Calu3 (cell line): ENCODE data around the gene TNFSF15. TPM values are rescaled to one million over a fixed set of nuclear protein-coding genes. Genes with fewer than 3 reads are reported as not detected.

Source experiments
- BruUV-seq: library from RNA; stranded (reverse); fragments of 400-500 nt; replicated peaks from 2 replicates; lab custom pipeline; 2021; lab: Mats Ljungman, UMichigan
- CTCF ChIA-PET: fragments of 300-600 bp; sonication (Branson Sonifier 250); formaldehyde crosslinking; loops from one replicate; lab custom pipeline; 2022; ENCODE audit warnings: antibody characterized with exemption; lab: Charles Lee
- DNase-seq: peaks from one replicate; pipeline ENCODE4 v3.0.0; 2022
- H3K27ac Mint-ChIP-seq: one replicate; pipeline ENCODE4 v1.8.0; 2022; ENCODE audit warnings: mixed read lengths; ENCODE audit not compliant: unreplicated experiment
- H3K27me3 Mint-ChIP-seq: one replicate; pipeline ENCODE4 v1.8.0; 2022; ENCODE audit warnings: mixed read lengths; ENCODE audit not compliant: unreplicated experiment
- H3K36me3 Mint-ChIP-seq: one replicate; pipeline ENCODE4 v1.8.0; 2022; ENCODE audit warnings: mild to moderate bottlenecking, moderate library complexity, mixed read lengths; ENCODE audit not compliant: insufficient read depth, unreplicated experiment
- H3K4me1 Mint-ChIP-seq: one replicate; pipeline ENCODE4 v1.8.0; 2022; ENCODE audit warnings: mild to moderate bottlenecking, low read depth, mixed read lengths; ENCODE audit not compliant: unreplicated experiment
- H3K4me3 Mint-ChIP-seq: one replicate; pipeline ENCODE4 v1.8.0; 2022; ENCODE audit warnings: mild to moderate bottlenecking, low read depth, moderate library complexity, mixed read lengths; ENCODE audit not compliant: unreplicated experiment
- H3K9me3 Mint-ChIP-seq: one replicate; pipeline ENCODE4 v1.8.0; 2022; ENCODE audit warnings: low read depth, mixed read lengths; ENCODE audit not compliant: unreplicated experiment
- CTCF ChIP-seq: fragments of 200-600 bp; IDR thresholded peaks from one replicate; pipeline ENCODE4 v1.8.0; 2022; ENCODE audit warnings: antibody characterized with exemption; ENCODE audit not compliant: unreplicated experiment
- intact Hi-C: fragments of 100-400 bp; cut with micrococcal nuclease; formaldehyde crosslinking; loops from one replicate; pipeline ENCODE4 v1.10.0; 2022; ENCODE audit not compliant: unreplicated experiment
- total RNA-seq: library from RNA; stranded (reverse); gene quantifications from 2 replicates; pipeline ENCODE4 v1.2.3, GENCODE V29; 2022

The TNFSF15 gene
- total RNA-seq, 1 experiment from 2014 or later = 4.9 TPM

DNA sequence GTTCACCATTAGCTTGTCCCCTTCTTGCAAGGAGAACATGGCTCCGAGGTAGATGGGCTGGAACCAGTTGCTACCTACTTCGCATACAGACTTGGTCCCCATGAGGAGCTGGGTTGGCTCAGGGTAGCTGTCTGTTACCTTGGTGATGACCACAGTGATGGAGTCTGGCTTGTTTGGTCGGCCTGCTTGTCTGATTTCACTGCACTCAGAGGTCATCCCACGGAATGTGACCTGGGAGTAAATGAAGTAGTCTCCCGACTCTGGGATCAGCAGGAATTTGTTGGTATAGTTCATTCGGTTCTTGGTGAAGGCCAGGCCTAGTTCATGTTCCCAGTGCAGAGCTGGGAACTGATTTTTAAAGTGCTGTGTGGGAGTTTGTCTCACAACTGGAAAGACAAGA is 15.3 kb downstream of the TNFSF15 start:
- CTCF ChIA-PET = no interaction called here
- Mint-ChIP-seq H3K27ac (no peak overlapping the region), H3K36me3 (peaks cover 12% of the 10 kb centered on the region), H3K4me3 (no peak overlapping the region), H3K9me3 (no peaks in the 10 kb centered on the region), H3K27me3 (no peaks in the 10 kb centered on the region), H3K4me1 (peaks cover 5% of the 10 kb centered on the region)
- no peak for DNase-seq
- intact Hi-C loops = no loop called here
- TF ChIP-seq CTCF = no peak
- no TSS peak for BruUV-seq

GRCh38 chr9:114789006-114789405 is 16.8 kb downstream of the TNFSF15 start:
- DNase-seq = no peak
- H3K27me3 Mint-ChIP-seq = no peaks in the 10 kb centered on the region
- no peak for TF ChIP-seq CTCF
- peaks cover 12% of the 10 kb centered on the region for H3K36me3 Mint-ChIP-seq
- intact Hi-C loops = no loop called here
- no peak overlapping the region for H3K27ac Mint-ChIP-seq
- CTCF ChIA-PET = no interaction called here
- H3K4me1 Mint-ChIP-seq = peaks cover 13% of the 10 kb centered on the region
- no peaks in the 10 kb centered on the region for H3K9me3 Mint-ChIP-seq
- BruUV-seq = no TSS peak
- no peak overlapping the region for H3K4me3 Mint-ChIP-seq

DNA sequence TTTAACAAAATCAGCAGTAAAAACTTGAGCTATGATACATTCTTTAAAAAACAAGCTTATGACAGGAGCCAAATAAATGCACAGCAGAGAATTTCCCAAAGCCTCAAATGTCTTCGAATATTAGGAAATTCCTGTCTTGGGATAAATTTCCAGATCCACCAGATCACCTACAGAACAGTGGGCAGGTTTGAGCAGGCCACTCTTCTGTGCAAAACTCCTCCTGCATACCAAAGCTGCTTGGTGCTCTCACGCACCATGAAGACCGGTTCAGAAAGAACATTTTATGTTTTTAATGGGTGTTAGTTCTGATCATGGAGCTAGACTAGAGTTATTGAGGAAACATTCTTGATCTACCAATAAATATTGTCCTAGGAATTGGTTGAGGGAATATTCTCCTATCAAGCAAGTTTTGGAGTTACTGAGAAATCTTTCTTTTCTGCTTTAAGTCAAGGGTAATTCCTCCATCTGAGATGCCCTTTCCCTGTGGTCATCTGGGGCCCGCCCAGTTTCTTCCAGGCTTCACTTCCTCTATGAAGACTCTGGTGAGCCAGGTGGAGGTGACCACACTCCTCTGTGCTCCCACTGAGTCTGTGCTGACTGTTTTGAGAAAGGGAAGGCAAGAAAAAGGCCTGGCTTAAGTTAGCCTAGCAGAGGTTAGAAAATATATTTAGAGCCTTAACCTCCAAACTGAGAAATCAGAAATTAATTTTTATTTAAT is 17.9 kb downstream of the TNFSF15 start:
- BruUV-seq = no TSS peak
- no peak for TF ChIP-seq CTCF
- intact Hi-C loops = no loop called here
- H3K27me3 Mint-ChIP-seq = no peaks in the 10 kb centered on the region
- no peak overlapping the region for H3K27ac Mint-ChIP-seq
- peaks cover 17% of the 10 kb centered on the region for H3K36me3 Mint-ChIP-seq
- peaks cover 13% of the 10 kb centered on the region for H3K4me1 Mint-ChIP-seq
- no peak overlapping the region for H3K4me3 Mint-ChIP-seq
- CTCF ChIA-PET = no interaction called here
- no peaks in the 10 kb centered on the region for H3K9me3 Mint-ChIP-seq
- no peak for DNase-seq

- H3K4me3 Mint-ChIP-seq = no peak overlapping the region
- intact Hi-C loops = no loop called here
- H3K36me3 Mint-ChIP-seq = peaks cover 17% of the 10 kb centered on the region
- no TSS peak for BruUV-seq
- H3K4me1 Mint-ChIP-seq = peaks cover 13% of the 10 kb centered on the region
- H3K27ac Mint-ChIP-seq = no peak overlapping the region
- no peaks in the 10 kb centered on the region for H3K27me3 Mint-ChIP-seq
- H3K9me3 Mint-ChIP-seq = no peaks in the 10 kb centered on the region
- TF ChIP-seq CTCF = no peak
- CTCF ChIA-PET = no interaction called here
- DNase-seq = no peak
Measured at GRCh38 chr9:114787214-114787613, 18.6 kb downstream of the TNFSF15 start.
